ENCODE data around the gene NUCKS1. TPM values are rescaled to one million over a fixed set of nuclear protein-coding genes. Genes with fewer than 3 reads are reported as not detected.
A peak's percentile ranks its signal among the peaks of the same experiment; 100 is the strongest.

NUCKS1 gene
- total RNA-seq, 2 donors from 2014 or later: 80.6 to 116 TPM

- TF ChIP-seq CTCF (IDR thresholded peaks at IDR 0.05): no peak
- no peak for ATAC-seq (ENCODE audit: insufficient number of reproducible peaks, low FRiP score, low read depth)
Measured at GRCh38 chr1:205777994-205778393, 28.0 kb upstream of the NUCKS1 start.

GRCh38 chr1:205775717-205776056 lies 25.7 kb upstream of the NUCKS1 start:
- no peak for TF ChIP-seq CTCF (IDR thresholded peaks at IDR 0.05)
- H3K27me3 ChIP-seq (replicated peaks; ENCODE audit: insufficient read depth): no peaks in the 10 kb centered on the region
- H3K9me3 ChIP-seq: no peaks in the 10 kb centered on the region
- H3K27ac ChIP-seq: peak overlapping the region; percentile 80 to 86
- peaks cover 14 to 18% of the 10 kb centered on the region in 2 donors for H3K4me1 ChIP-seq (ENCODE audit: control insufficient read depth in 1 of 2, low read depth in 2 of 2)
- H3K36me3 ChIP-seq: no peaks in the 10 kb centered on the region
- H3K4me3 ChIP-seq: peak overlapping the region; percentile 85
- ATAC-seq (ENCODE audit: insufficient number of reproducible peaks, low FRiP score, low read depth) (peak; percentile 94), DNase-seq (ENCODE audit: low spot score) (no peak)

More at GRCh38 chr1:205777994-205778393, 28.0 kb upstream of the NUCKS1 start:
- Histone ChIP-seq H3K36me3 (no peaks in the 10 kb centered on the region), H3K9me3 (no peaks in the 10 kb centered on the region), H3K27ac (no peak overlapping the region), H3K27me3 (replicated peaks; ENCODE audit: insufficient read depth) (no peaks in the 10 kb centered on the region), H3K4me3 (no peak overlapping the region), H3K4me1 (ENCODE audit: control insufficient read depth in 1 of 2, low read depth in 2 of 2) (peaks cover 14 to 23% of the 10 kb centered on the region in 2 donors)
- DNase-seq (ENCODE audit: low spot score): no peak

GRCh38 chr1:205775015-205775716 lies 25.2 kb upstream of the NUCKS1 start, which contains the start of gene RAB29:
Gene RAB29 (minus strand): TSS chr1:205775482. CDS start chr1:205774956, 526 bp downstream.
- DNase-seq (ENCODE audit: low spot score): peak; percentile 54
- Histone ChIP-seq H3K36me3 (no peaks in the 10 kb centered on the region), H3K9me3 (no peaks in the 10 kb centered on the region), H3K4me3 (peak within 1 kb of the TSS; percentile 85), H3K4me1 (ENCODE audit: control insufficient read depth in 1 of 2, low read depth in 2 of 2) (peaks cover 14 to 18% of the 10 kb centered on the region in 2 donors), H3K27ac (peak within 1 kb of the TSS; percentile 80 to 86), H3K27me3 (replicated peaks; ENCODE audit: insufficient read depth) (no peaks in the 10 kb centered on the region)
- ATAC-seq (ENCODE audit: insufficient number of reproducible peaks, low FRiP score, low read depth): peak; percentile 91
- TF ChIP-seq CTCF (IDR thresholded peaks at IDR 0.05): no peak

- Histone ChIP-seq H3K4me3 (peak overlapping the region; percentile 85), H3K4me1 (ENCODE audit: control insufficient read depth in 1 of 2, low read depth in 2 of 2) (peaks cover 14 to 21% of the 10 kb centered on the region in 2 donors), H3K9me3 (no peaks in the 10 kb centered on the region), H3K36me3 (peaks cover 3% of the 10 kb centered on the region), H3K27me3 (replicated peaks; ENCODE audit: insufficient read depth) (no peaks in the 10 kb centered on the region), H3K27ac (peak overlapping the region; percentile 80 to 86)
- DNase-seq (ENCODE audit: low spot score): no peak
- no peak for ATAC-seq (ENCODE audit: insufficient number of reproducible peaks, low FRiP score, low read depth)
- no peak for TF ChIP-seq CTCF (IDR thresholded peaks at IDR 0.05)
Measured at GRCh38 chr1:205774198-205775014, 24.4 kb upstream of the NUCKS1 start.

- Histone ChIP-seq H3K4me1 (ENCODE audit: control insufficient read depth in 1 of 2, low read depth in 2 of 2) (peaks cover 14 to 23% of the 10 kb centered on the region in 2 donors), H3K36me3 (peaks cover 3% of the 10 kb centered on the region), H3K27ac (no peak overlapping the region), H3K27me3 (replicated peaks; ENCODE audit: insufficient read depth) (no peaks in the 10 kb centered on the region), H3K9me3 (no peaks in the 10 kb centered on the region), H3K4me3 (no peak overlapping the region)
- DNase-seq (ENCODE audit: low spot score): no peak
- TF ChIP-seq CTCF (IDR thresholded peaks at IDR 0.05): no peak
- ATAC-seq (ENCODE audit: insufficient number of reproducible peaks, low FRiP score, low read depth): no peak
Measured at GRCh38 chr1:205772607-205773032, 22.6 kb upstream of the NUCKS1 start.

All from thoracic aorta (tissue), 2 donors.